GM19023 (cell line): ENCODE results near the gene UCP2.
"Not testable (repeated sequence)": the region's sequence is repeated elsewhere in the genome, so short reads cannot be mapped to it uniquely, and the experiment has no call there.

Experiments
- ATAC-seq: cut with Tn5 transposase; IDR thresholded peaks from one replicate; pipeline ENCODE4 v1.9.1; 2021; ENCODE audit warnings: mild to moderate bottlenecking, moderate library complexity; ENCODE audit not compliant: unreplicated experiment

Gene UCP2

GRCh38 chr11:73946798-73947458 lies 35.7 kb downstream of the UCP2 start:
- no peak for ATAC-seq

GRCh38 chr11:73945396-73945795 lies 37.2 kb downstream of the UCP2 start:
- no peak for ATAC-seq

GRCh38 chr11:73944901-73945300 lies 37.7 kb downstream of the UCP2 start:
- ATAC-seq, result no peak

GRCh38 chr11:73944085-73944484 lies 38.6 kb downstream of the UCP2 start:
- ATAC-seq, result no peak

- ATAC-seq, result no peak
These were observed 40.6 kb downstream of the UCP2 start for GRCh38 chr11:73942010-73942409.

GRCh38 chr11:73940801-73941570 lies 41.7 kb downstream of the UCP2 start:
- no peak for ATAC-seq

GRCh38 chr11:73939096-73939495 lies 43.5 kb downstream of the UCP2 start:
- no peak for ATAC-seq

- ATAC-seq, result not testable (repeated sequence)
These were observed 46.6 kb downstream of the UCP2 start for GRCh38 chr11:73936047-73936446.

GRCh38 chr11:73932781-73933180 lies 49.9 kb downstream of the UCP2 start:
- no peak for ATAC-seq

- no peak for ATAC-seq
These were observed 50.7 kb downstream of the UCP2 start for GRCh38 chr11:73931951-73932350.

- ATAC-seq, result no peak
These were observed 51.5 kb downstream of the UCP2 start for GRCh38 chr11:73931039-73931645.

GRCh38 chr11:73929388-73929787 lies 53.3 kb downstream of the UCP2 start:
- ATAC-seq, result no peak
